Adrenal gland (tissue), 5 donors: ENCODE data around the gene AKR1C8.
"Not testable (repeated sequence)": the region's sequence is repeated elsewhere in the genome, so short reads cannot be mapped to it uniquely, and the experiment has no call there.

ENCODE experiments used
- POLR2A ChIP-seq, 2 donors: fragments of 450-650 bp; IDR thresholded peaks; one replicate each; pipeline ENCODE4 v1.6.1; 2017; ENCODE audit warnings: antibody characterized with exemption in 2 of 2, mild to moderate bottlenecking in 2 of 2, moderate library complexity in 1 of 2
- TF ChIP-seq, protein P1 (sequence below), 6 experiments: fragments of 450-650 bp in 4 of 6; fragments of 200-600 bp in 2 of 6; sonication (generic) in 1 of 6; IDR thresholded peaks; 1 replicate in 5 of 6; 2 replicates in 1 of 6; pipeline versions ENCODE4 v1.5.1 to v1.8.0; 2016 to 2021; ENCODE audit warnings: antibody characterized with exemption in 6 of 6, mild to moderate bottlenecking in 2 of 6, moderate library complexity in 1 of 6
- donor health status: DM: no; HTN: no; CAD: no.

GRCh38 chr10:5119997-5120396 is 65.0 kb downstream of the AKR1C8 start:
- TF ChIP-seq, protein P1, sequence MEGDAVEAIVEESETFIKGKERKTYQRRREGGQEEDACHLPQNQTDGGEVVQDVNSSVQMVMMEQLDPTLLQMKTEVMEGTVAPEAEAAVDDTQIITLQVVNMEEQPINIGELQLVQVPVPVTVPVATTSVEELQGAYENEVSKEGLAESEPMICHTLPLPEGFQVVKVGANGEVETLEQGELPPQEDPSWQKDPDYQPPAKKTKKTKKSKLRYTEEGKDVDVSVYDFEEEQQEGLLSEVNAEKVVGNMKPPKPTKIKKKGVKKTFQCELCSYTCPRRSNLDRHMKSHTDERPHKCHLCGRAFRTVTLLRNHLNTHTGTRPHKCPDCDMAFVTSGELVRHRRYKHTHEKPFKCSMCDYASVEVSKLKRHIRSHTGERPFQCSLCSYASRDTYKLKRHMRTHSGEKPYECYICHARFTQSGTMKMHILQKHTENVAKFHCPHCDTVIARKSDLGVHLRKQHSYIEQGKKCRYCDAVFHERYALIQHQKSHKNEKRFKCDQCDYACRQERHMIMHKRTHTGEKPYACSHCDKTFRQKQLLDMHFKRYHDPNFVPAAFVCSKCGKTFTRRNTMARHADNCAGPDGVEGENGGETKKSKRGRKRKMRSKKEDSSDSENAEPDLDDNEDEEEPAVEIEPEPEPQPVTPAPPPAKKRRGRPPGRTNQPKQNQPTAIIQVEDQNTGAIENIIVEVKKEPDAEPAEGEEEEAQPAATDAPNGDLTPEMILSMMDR (IDR thresholded peaks at IDR 0.05), result not testable (repeated sequence)
- not testable (repeated sequence) for TF ChIP-seq POLR2A (IDR thresholded peaks at IDR 0.05)
